Nephron (organoid): ENCODE results near the gene ZP2.

Experiments used
- H3K27ac Mint-ChIP-seq, 3 experiments: 2 replicates each; pipeline ENCODE4 v1.8.0; 2020; ENCODE audit warnings: mixed read lengths in 3 of 3, mild to moderate bottlenecking in 2 of 3, moderate library complexity in 1 of 3
- H3K27me3 Mint-ChIP-seq: 2 replicates; pipeline ENCODE4 v1.8.0; 2021; ENCODE audit warnings: low read depth, mild to moderate bottlenecking, moderate library complexity, mixed read lengths
- H3K36me3 Mint-ChIP-seq: 2 replicates; pipeline ENCODE4 v1.8.0; 2020; ENCODE audit warnings: low read depth, mixed read lengths
- H3K4me1 Mint-ChIP-seq: 2 replicates; pipeline ENCODE4 v1.8.0; 2020; ENCODE audit warnings: mixed read lengths
- H3K4me3 Mint-ChIP-seq, 3 experiments: 2 replicates each; pipeline ENCODE4 v1.8.0; 2020; ENCODE audit warnings: mild to moderate bottlenecking in 3 of 3, mixed read lengths in 3 of 3, moderate library complexity in 2 of 3
- H3K9me3 Mint-ChIP-seq: 2 replicates; pipeline ENCODE4 v1.8.0; 2020; ENCODE audit warnings: mixed read lengths
- CTCF ChIP-seq, 3 experiments: fragments of 200-600 bp; sonication (generic); IDR thresholded peaks; one replicate each; pipeline ENCODE4 v1.5.0; 2021; ENCODE audit warnings: antibody characterized with exemption in 3 of 3; ENCODE audit not compliant: unreplicated experiment in 3 of 3

ZP2 gene

DNA sequence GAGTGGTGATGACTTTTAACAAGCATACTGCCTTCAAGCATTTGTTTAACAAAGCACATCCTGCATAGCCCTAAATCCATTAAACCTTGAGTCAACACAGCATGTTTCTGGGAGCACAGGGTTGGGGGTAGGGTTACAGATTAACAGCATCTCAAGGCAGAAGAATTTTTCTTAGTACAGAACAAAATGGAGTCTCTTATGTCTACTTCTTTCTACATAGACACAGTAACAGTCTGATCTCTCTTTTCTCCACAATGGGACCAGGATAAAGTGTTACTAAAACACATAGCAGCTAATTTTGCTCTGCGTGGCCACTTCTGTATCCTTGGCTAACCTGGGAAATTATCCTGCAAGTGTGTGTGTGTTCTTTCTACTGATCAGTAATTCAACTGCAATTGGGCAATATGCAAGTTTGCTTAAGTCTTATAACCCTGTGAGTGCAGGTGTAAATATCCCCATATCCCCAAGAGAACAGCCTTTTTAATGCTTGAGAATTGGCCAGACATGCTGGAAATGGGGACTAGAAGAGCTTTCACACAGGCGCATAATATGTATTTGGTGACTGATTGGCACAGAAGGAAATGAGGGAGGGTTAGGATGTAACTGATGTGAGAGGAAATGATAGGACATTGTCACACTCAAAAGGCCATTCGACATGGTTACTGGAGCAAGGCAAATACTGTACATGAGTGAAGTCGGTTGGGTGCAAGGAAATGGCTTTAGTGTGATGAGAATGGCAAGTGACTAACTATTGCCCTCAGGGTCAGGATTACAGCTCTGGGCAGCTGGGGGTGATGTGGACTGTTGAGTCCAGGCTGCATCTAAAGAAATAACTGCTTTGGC is 11.3 kb upstream of the ZP2 start:
- no peaks in the 10 kb centered on the region for H3K36me3 Mint-ChIP-seq
- H3K4me3 Mint-ChIP-seq: no peak overlapping the region
- no peaks in the 10 kb centered on the region for H3K4me1 Mint-ChIP-seq
- H3K27me3 Mint-ChIP-seq: peaks cover 19% of the 10 kb centered on the region
- peak overlapping the region in 1 of 3 experiments; percentile 64 for H3K27ac Mint-ChIP-seq
- peaks cover 8% of the 10 kb centered on the region for H3K9me3 Mint-ChIP-seq
- no peak for TF ChIP-seq CTCF (IDR thresholded peaks at IDR 0.05; ENCODE audit: unreplicated experiment in 3 of 3)

DNA sequence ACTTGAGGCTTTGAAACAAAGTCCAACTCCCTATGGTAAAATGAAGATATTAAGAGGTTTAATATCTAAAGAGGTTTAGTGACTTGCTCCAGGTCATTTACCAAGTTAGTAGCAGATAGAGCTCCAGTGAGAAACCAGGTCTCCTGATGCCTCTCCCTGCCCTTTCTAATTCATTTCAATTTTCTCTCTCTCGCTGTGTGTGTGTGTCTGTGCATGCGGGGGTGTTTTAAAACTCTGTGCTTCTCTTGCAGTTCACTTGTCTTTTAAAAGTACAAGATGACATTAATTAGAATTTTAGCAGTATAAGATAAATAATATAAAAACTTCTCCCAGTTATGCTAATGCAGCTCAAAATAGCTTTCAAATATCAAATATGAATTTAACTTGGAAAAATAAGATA is 8.2 kb upstream of the ZP2 start:
- H3K27ac Mint-ChIP-seq: no peak overlapping the region
- H3K27me3 Mint-ChIP-seq: peaks cover 11% of the 10 kb centered on the region
- no peaks in the 10 kb centered on the region for H3K36me3 Mint-ChIP-seq
- H3K4me3 Mint-ChIP-seq: no peak overlapping the region
- TF ChIP-seq CTCF (IDR thresholded peaks at IDR 0.05; ENCODE audit: unreplicated experiment in 3 of 3): no peak
- peaks cover 8% of the 10 kb centered on the region for H3K9me3 Mint-ChIP-seq
- no peaks in the 10 kb centered on the region for H3K4me1 Mint-ChIP-seq

- Mint-ChIP-seq H3K27me3 (peaks cover 6% of the 10 kb centered on the region), H3K27ac (peak overlapping the region in 1 of 3 experiments; percentile 5), H3K4me3 (no peak overlapping the region), H3K4me1 (no peaks in the 10 kb centered on the region), H3K36me3 (no peaks in the 10 kb centered on the region), H3K9me3 (peaks cover 8% of the 10 kb centered on the region)
- TF ChIP-seq CTCF (IDR thresholded peaks at IDR 0.05; ENCODE audit: unreplicated experiment in 3 of 3): no peak
Measured at GRCh38 chr16:21218153-21218552, 6.8 kb upstream of the ZP2 start.

DNA sequence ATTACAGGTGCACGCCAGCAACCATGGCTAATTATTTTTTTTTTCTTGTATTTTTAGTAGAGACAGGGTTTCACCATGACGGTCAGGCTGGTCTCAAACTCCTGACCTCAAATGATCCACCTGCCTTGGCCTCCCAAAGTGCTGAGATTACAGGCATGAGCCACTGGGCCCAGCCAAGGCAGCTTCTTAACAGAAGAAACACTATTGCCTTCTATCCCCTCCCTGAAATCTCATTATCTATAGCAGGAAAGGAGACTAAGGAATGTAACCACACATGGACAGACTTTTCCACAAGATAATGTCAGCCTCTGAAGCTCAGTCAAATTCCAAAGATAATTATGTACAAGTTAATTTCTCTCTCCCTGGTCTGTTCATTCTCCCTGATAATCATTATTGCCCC is 5.7 kb upstream of the ZP2 start:
- TF ChIP-seq CTCF (IDR thresholded peaks at IDR 0.05; ENCODE audit: unreplicated experiment in 3 of 3): no peak
- Mint-ChIP-seq H3K9me3 (peaks cover 8% of the 10 kb centered on the region), H3K27me3 (peaks cover 6% of the 10 kb centered on the region), H3K4me1 (no peaks in the 10 kb centered on the region), H3K4me3 (no peak overlapping the region), H3K36me3 (no peaks in the 10 kb centered on the region), H3K27ac (no peak overlapping the region)

DNA sequence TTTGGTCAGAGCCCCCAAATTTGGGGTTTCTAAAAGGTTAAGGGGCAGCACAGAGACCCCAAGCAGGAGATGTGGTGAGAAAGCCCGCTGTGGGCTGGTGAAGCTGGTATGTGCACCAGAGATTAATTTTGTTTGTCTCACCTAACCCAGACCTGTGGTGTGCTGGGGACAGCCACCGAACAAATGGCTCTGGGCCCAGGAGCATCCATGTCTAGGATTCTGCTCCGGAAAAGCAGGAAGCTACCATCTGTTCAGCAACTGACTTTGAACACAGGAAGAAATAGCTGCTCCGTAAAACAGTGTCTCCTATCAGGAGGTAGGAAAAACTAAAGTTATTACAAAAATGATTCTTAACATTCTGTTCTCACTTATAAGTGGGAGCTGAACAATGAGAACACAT is 2.7 kb upstream of the ZP2 start:
- no peaks in the 10 kb centered on the region for H3K4me1 Mint-ChIP-seq
- H3K9me3 Mint-ChIP-seq: no peaks in the 10 kb centered on the region
- TF ChIP-seq CTCF (IDR thresholded peaks at IDR 0.05; ENCODE audit: unreplicated experiment in 3 of 3): no peak
- H3K36me3 Mint-ChIP-seq: no peaks in the 10 kb centered on the region
- no peak overlapping the region for H3K27ac Mint-ChIP-seq
- H3K27me3 Mint-ChIP-seq: peaks cover 4% of the 10 kb centered on the region
- H3K4me3 Mint-ChIP-seq: no peak overlapping the region
